ENCODE data around the gene KLHL21.

- TF ChIP-seq REST (IDR thresholded peaks at IDR 0.05; ENCODE audit: insufficient read depth in 1 of 2, low read depth in 2 of 2, low read length in 1 of 2) (no peak), CTCF (IDR thresholded peaks at IDR 0.05) (no peak), POLR2AphosphoS5 (IDR thresholded peaks at IDR 0.05; ENCODE audit: low read depth, low read length) (no peak), TCF7L2 (IDR thresholded peaks at IDR 0.05; ENCODE audit: low read depth, low read length) (no peak)
These were observed 33.5 kb upstream of the KLHL21 start for GRCh38 chr1:6635910-6636760.

All from Panc1 (cell line).